Liver (tissue), 3 donors: Measurements from ENCODE around the gene BARHL1.

ENCODE experiments used
- CTCF ChIP-seq: fragments of 150-350 bp; IDR thresholded peaks from 2 replicates; pipeline ENCODE4 v1.5.1; 2017; ENCODE audit warnings: improper control_type of control experiment, low read depth, low read length; ENCODE audit not compliant: missing input control
- HNF4G ChIP-seq: IDR thresholded peaks from 2 replicates; pipeline ENCODE4 v1.6.1; 2016; ENCODE audit warnings: antibody characterized with exemption
- RAD21 ChIP-seq, 2 donors: IDR thresholded peaks; 2 replicates each; pipeline ENCODE4 v1.6.1; 2016; ENCODE audit warnings: antibody characterized with exemption in 2 of 2, mild to moderate bottlenecking in 2 of 2
- SP1 ChIP-seq: IDR thresholded peaks from 2 replicates; pipeline ENCODE4 v1.6.1; 2018; ENCODE audit warnings: antibody characterized with exemption, mild to moderate bottlenecking
- TAF1 ChIP-seq: conservative IDR thresholded peaks from 2 replicates; pipeline ENCODE4 v1.6.1; 2016; ENCODE audit warnings: antibody characterized with exemption, mild to moderate bottlenecking
- YY1 ChIP-seq: IDR thresholded peaks from 2 replicates; pipeline ENCODE4 v1.6.1; 2016; ENCODE audit warnings: antibody characterized with exemption, mild to moderate bottlenecking
- donor health status: healthy.
- donor health status: healthy.

- TF ChIP-seq CTCF (no peak), TAF1 (no peak), SP1 (no peak), RAD21 (IDR thresholded peaks at IDR 0.05) (no peak), HNF4G (no peak), YY1 (no peak)
These were observed 50.2 kb downstream of the BARHL1 start for GRCh38 chr9:132632413-132633129.
